Prostate gland (tissue), 2 donors: ENCODE results near the gene SLC16A8. TPM values are rescaled to one million over a fixed set of nuclear protein-coding genes. Genes with fewer than 3 reads are reported as not detected.

ENCODE experiments used
- DNase-seq: peaks from one replicate; pipeline ENCODE4 v3.0.0-alpha.2; 2019; ENCODE audit warnings: low spot score
- H3K27ac ChIP-seq, 2 donors: fragments of 200-600 bp; sonication (generic); 2 replicates each; pipeline ENCODE4 v1.5.1; 2017 to 2019
- H3K27me3 ChIP-seq: fragments of 200-600 bp; sonication (generic); replicated peaks from 2 replicates; pipeline ENCODE4 v1.5.1; 2019; ENCODE audit not compliant: insufficient read depth
- H3K36me3 ChIP-seq, 2 donors: fragments of 200-600 bp; sonication (generic); 1 replicate in 1 of 2; 2 replicates in 1 of 2; pipeline versions ENCODE4 v1.5.1 to v1.8.1; 2017 to 2019
- H3K4me1 ChIP-seq: fragments of 200-600 bp; sonication (generic); replicated peaks from 2 replicates; pipeline ENCODE4 v1.5.1; 2019
- H3K4me3 ChIP-seq, 2 donors: fragments of 200-600 bp; sonication (generic); 2 replicates each; pipeline ENCODE4 v1.5.1; 2017 to 2019
- H3K9me3 ChIP-seq: fragments of 200-600 bp; sonication (generic); 2 replicates; pipeline ENCODE4 v1.5.1; 2017
- POLR2A ChIP-seq: fragments of 450-650 bp; IDR thresholded peaks from one replicate; pipeline ENCODE4 v1.6.1; 2016; ENCODE audit warnings: antibody characterized with exemption, mild to moderate bottlenecking
- POLR2AphosphoS5 ChIP-seq: sonication (generic); formaldehyde crosslinking; IDR thresholded peaks from one replicate; pipeline ENCODE4 v1.6.1; 2017; ENCODE audit warnings: antibody characterized with exemption
- WGBS: methylation state at CpG from one replicate; pipeline ENCODE4 v1.1.5; 2018; 5-methylcytosine and 5-hydroxymethylcytosine counted together
- intact Hi-C: fragments of 100-400 bp; cut with DNase I; formaldehyde crosslinking; loops from one replicate; pipeline ENCODE4 v1.14.2; 2022
- total RNA-seq, 2 donors: library from RNA; depleted of rRNA; stranded (reverse); fragments of >200 nt; gene quantifications; one replicate each; pipeline ENCODE4 v1.1.0, GENCODE V29; 2016
- TF ChIP-seq, protein P1 (sequence below), 4 experiments: fragments of 200-600 bp in 2 of 4; fragments of 450-650 bp in 2 of 4; sonication (generic) in 2 of 4; IDR thresholded peaks; 1 replicate in 3 of 4; 2 replicates in 1 of 4; pipeline ENCODE4 v1.5.1; 2016 to 2019; ENCODE audit warnings: antibody characterized with exemption in 4 of 4, mild to moderate bottlenecking in 2 of 4, moderate library complexity in 2 of 4

The SLC16A8 gene
- total RNA-seq, 2 donors from 2014 or later: 0.28 to 0.59 TPM

DNA sequence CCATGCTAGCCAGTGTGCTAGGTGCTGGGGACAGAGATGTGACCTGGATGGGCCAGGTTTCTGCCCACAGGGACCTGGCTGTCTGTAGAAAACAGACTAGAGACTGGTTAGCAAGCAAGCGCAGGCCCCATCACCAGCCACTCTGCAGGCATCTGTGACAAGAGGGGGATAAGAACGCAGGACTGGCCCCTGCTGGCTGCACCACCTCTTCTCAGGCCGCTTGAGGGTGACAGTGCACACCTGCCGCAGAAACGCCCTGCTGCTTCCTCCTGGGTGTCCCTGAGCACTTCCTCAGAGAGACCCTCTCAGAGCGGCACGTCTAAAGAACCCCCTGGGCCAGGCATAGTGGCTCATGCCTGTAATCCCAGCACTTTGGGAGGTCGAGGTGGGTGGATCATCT lies 32.7 kb downstream of the SLC16A8 start:
- Histone ChIP-seq H3K36me3 (no peaks in the 10 kb centered on the region), H3K27me3 (no peaks in the 10 kb centered on the region), H3K4me3 (no peak overlapping the region), H3K4me1 (no peaks in the 10 kb centered on the region), H3K27ac (no peak overlapping the region), H3K9me3 (no peaks in the 10 kb centered on the region)
- no peak for DNase-seq
- WGBS: 83% methylated on average over 8 of the region's 8 CpGs
- TF ChIP-seq, protein P1, sequence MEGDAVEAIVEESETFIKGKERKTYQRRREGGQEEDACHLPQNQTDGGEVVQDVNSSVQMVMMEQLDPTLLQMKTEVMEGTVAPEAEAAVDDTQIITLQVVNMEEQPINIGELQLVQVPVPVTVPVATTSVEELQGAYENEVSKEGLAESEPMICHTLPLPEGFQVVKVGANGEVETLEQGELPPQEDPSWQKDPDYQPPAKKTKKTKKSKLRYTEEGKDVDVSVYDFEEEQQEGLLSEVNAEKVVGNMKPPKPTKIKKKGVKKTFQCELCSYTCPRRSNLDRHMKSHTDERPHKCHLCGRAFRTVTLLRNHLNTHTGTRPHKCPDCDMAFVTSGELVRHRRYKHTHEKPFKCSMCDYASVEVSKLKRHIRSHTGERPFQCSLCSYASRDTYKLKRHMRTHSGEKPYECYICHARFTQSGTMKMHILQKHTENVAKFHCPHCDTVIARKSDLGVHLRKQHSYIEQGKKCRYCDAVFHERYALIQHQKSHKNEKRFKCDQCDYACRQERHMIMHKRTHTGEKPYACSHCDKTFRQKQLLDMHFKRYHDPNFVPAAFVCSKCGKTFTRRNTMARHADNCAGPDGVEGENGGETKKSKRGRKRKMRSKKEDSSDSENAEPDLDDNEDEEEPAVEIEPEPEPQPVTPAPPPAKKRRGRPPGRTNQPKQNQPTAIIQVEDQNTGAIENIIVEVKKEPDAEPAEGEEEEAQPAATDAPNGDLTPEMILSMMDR (IDR thresholded peaks at IDR 0.05): no peak
- TF ChIP-seq POLR2AphosphoS5 (no peak), POLR2A (no peak)
- intact Hi-C loops: loop anchor here (5.0 kb wide), 3 partner anchors 56 to 521 kb away; partner anchors contain the start of gene DMC1

GRCh38 chr22:38050720-38051119 lies 33.3 kb downstream of the SLC16A8 start:
- no peaks in the 10 kb centered on the region for H3K9me3 ChIP-seq
- H3K4me3 ChIP-seq: no peak overlapping the region
- TF ChIP-seq, protein P1 (IDR thresholded peaks at IDR 0.05): no peak
- no peak for TF ChIP-seq POLR2A
- no peak for TF ChIP-seq POLR2AphosphoS5
- WGBS: 91% methylated on average over 6 of the region's 7 CpGs
- no peaks in the 10 kb centered on the region for H3K4me1 ChIP-seq
- intact Hi-C loops: loop anchor here (5.0 kb wide), 3 partner anchors 57 to 522 kb away; partner anchors contain the start of gene DMC1
- no peak overlapping the region for H3K27ac ChIP-seq
- no peaks in the 10 kb centered on the region for H3K27me3 ChIP-seq
- DNase-seq: no peak
- H3K36me3 ChIP-seq: no peaks in the 10 kb centered on the region

- no peak for TF ChIP-seq POLR2AphosphoS5
- TF ChIP-seq POLR2A: no peak
- TF ChIP-seq, protein P1 (IDR thresholded peaks at IDR 0.05): no peak
- H3K4me1 ChIP-seq: no peaks in the 10 kb centered on the region
- intact Hi-C loops: loop anchor here (5.0 kb wide), 3 partner anchors 57 to 522 kb away; partner anchors contain the start of gene DMC1
- no peak for DNase-seq
- 89% methylated on average over 19 of the region's 20 CpGs for WGBS
- no peaks in the 10 kb centered on the region for H3K36me3 ChIP-seq
- no peaks in the 10 kb centered on the region for H3K9me3 ChIP-seq
- H3K27me3 ChIP-seq: no peaks in the 10 kb centered on the region
- H3K27ac ChIP-seq: no peak overlapping the region
- no peak overlapping the region for H3K4me3 ChIP-seq
These were observed 34.0 kb downstream of the SLC16A8 start for GRCh38 chr22:38049812-38050619.

DNA sequence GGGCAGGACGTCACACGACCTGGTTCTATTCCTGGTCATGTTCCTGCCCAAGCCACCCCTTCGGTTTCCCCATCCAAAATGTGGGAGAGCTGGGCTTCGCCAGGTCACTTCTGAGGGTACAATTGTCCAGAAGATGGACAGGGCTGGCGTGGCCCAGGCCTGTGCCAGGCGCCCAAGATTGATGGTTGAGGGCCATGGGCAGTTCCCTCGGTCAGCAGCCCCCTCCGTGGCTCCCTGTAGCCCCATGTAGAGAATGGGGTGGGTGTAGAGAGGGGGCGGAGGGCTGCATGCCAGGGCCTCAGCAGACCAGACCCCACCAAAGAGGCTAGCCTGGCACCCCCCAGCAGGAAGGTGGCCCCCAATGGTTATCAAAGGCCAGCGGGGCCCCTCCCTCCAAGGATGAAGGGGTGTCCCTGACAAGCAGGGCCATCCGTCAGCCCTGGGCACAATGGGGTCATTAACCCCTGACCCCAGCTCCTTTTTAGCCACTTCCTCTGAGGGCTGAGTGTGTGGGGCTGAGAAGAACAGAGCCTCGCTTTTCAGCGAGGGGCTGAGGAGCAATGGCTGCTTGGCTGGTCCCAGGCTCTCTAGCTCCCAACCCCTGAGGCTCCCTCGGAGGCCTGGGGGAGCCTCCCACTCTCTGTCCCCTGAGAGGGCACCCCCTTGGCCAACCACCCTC lies 37.8 kb downstream of the SLC16A8 start:
- Histone ChIP-seq H3K27ac (no peak overlapping the region), H3K27me3 (no peaks in the 10 kb centered on the region), H3K9me3 (no peaks in the 10 kb centered on the region), H3K4me1 (no peaks in the 10 kb centered on the region), H3K36me3 (no peaks in the 10 kb centered on the region), H3K4me3 (no peak overlapping the region)
- WGBS: 78% methylated on average over 13 of the region's 14 CpGs
- TF ChIP-seq, protein P1 (IDR thresholded peaks at IDR 0.05): no peak
- TF ChIP-seq POLR2A: no peak
- no peak for TF ChIP-seq POLR2AphosphoS5
- intact Hi-C loops: no loop called here
- DNase-seq: no peak
